ENCODE results near the gene WNT9B.
"Not testable (repeated sequence)": the region's sequence is repeated elsewhere in the genome, so short reads cannot be mapped to it uniquely, and the experiment has no call there.

Gene WNT9B

GRCh38 chr17:46821482-46822387, 29.6 kb upstream of the WNT9B start:
- DNase-seq (ENCODE audit: low read depth) = no peak

DNA sequence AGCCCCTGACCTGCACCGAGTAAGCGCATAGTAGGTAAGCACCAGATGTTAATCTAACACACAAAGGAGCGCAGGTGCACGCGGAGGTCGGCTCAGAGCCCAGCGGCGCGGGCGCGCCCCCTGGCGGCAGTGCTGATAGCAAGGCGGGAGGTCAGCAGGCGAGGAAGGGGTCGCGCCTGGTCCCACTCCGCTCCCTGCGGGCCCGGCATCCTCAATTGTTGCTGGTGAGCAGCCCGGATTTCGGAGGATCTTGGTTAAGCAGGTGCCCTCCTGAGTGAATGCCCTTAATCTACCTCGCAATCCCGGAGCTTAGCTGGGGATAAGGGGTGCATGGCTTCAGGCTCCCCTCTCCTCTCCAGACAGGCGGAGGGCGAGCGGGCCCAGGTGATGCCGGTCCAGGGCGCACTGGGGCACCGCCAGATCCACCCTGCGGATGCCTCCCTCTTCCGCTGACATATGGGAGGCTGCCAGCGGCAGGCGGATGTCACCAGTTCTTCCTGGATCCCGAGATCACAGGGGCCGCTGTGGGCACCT, 28.9 kb upstream of the WNT9B start:
- no peak for DNase-seq (ENCODE audit: low read depth)

DNA sequence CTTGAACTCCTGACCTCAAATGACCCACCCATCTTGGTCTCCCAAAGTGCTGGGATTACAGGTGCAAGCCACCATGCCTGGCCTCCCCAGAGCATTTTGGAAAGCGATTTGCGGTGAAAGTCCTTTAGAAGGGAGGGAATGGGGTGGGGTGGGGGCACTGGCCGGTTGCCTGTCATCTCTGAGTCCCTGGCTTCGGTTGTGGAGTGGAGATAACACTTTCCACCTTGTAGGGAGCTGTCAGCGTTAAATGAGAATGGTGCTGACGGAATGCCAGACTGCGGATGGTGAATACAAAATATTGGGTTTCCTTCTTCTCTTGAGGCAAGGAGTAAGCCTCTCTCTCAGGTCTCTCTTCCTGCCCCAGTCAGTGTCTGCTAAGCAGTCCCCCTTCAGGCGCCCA, 27.7 kb upstream of the WNT9B start:
- DNase-seq (ENCODE audit: low read depth) = no peak

- no peak for DNase-seq (ENCODE audit: low read depth)
Measured at GRCh38 chr17:46826116-46826515, 25.3 kb upstream of the WNT9B start.

GRCh38 chr17:46827274-46827673, 24.1 kb upstream of the WNT9B start:
- no peak for DNase-seq (ENCODE audit: low read depth)

DNA sequence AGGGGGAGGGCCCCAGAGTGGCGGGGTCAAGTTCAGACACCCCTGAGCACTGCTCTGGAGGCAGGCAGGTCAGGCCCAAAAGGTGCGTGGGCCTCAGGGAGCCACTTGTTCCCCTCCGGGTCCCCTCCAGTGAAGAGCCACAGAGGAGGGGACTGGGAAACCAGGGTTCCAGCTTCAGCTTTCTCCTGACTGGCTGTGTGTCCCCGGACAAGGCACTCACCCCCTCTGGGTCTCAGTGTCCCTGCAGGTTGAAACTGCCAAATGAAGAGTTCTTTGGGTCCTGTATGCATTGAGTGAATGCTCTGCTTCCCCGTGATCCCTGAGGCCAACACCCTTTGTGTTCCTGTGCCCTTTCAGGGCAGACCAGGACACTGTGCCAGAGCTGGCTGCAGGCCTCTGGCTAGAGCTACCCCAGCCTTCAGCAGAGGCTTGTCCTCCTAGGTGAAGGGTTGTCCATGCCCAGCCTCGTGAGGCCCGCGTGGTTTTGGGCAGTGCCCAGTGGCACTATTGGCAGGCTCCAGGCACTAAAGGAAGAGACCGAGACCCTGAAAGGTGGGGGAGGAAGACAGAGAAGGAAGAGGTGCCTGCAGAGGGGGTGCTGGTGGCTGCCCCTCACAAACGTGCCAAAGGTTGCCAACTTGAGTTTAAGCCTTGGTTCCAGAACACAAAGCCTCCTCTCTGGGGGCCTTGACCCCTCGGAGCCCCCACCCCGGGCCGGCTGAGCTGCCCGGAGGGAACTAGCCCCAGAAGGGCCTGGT, 19.6 kb upstream of the WNT9B start:
- DNase-seq (ENCODE audit: low read depth) = no peak

GRCh38 chr17:46832331-46832821, 19.0 kb upstream of the WNT9B start:
- no peak for DNase-seq (ENCODE audit: low read depth)

DNA sequence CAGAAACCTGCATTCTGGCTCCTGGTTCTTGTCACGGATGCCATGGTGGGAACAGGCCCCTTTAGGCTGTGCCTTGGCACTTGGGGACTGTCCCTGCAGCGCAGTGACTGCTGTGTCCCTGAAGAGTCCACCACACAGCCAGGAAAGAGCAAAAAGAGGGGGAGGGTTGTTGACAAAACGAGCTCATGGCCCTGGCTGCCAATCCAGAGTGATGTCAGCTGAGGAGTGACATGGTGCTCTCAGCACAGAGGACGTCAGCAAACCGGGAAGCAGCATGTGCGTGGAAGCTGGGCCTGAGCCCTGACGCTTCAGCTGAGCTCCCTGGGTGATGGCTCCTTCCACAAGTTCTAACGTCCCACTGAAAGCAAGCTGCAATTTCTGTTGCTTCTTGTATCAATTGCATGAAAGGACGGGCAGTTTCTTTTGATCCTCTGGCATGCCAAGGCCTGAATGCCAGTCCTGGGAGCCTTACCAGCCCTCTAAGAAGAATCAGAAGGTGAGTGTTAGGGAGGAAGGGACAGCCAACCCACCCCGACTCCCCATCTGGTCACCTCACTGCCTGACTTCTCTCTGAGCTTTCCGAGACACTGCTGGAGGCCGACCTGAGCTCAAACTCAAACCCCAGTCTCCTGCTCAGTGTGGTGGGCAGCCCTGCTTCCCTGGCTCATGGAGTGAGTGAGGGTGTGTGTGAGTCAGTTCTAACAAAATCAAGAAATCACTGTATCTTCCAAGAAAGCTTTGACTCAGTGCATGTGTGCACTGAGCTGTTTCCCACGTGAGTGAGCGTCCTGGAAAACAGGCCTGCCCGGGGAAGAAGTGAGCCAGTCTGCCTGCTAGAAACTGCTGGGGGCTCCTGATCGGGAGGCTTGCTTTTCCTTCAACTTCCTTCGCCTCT, 18.2 kb upstream of the WNT9B start:
- peak; percentile 55 for DNase-seq (ENCODE audit: low read depth)

DNA sequence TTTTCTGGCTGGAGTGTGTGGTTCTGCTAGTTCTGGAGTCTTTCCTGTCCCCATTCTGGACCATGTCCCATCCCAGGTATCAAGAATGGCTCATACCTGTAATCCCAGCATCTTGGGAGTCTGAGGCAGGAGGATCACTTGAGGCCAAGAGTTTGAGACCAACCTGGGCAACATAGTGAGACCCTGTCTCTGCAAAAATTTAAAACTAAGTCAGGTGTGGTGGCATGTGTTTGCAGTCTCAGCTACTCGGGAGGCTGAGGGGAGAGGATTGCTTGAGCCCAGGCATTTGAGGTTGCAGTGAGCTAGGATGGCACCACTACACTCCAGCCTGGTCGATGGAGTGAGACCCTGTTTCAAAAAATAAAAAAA, 17.6 kb upstream of the WNT9B start:
- no peak for DNase-seq (ENCODE audit: low read depth)

- DNase-seq (ENCODE audit: low read depth) = no peak
Measured at GRCh38 chr17:46834846-46835245, 16.5 kb upstream of the WNT9B start.

- DNase-seq (ENCODE audit: low read depth) = no peak
Measured at GRCh38 chr17:46836500-46836899, 14.9 kb upstream of the WNT9B start.

GRCh38 chr17:46837521-46837920, 13.9 kb upstream of the WNT9B start:
- no peak for DNase-seq (ENCODE audit: low read depth)

DNA sequence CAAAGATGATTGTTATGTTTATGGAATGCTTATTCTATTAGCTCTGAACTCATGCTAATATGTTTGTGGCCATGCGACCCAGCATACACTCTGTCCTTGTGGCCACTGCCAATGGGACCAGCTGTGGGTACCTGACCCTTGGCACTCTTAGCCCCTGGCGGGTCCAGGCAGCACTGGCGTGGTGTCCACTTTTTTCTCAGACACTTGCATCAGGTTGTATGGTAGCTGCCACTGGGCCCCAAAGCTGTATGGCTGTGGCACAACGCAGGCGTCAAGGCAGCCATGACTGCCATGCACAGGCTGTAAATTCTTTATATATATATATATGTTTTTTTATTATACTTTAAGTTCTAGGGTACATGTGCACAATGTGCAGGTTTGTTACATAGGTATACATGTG, 12.2 kb upstream of the WNT9B start:
- no peak for DNase-seq (ENCODE audit: low read depth)

DNA sequence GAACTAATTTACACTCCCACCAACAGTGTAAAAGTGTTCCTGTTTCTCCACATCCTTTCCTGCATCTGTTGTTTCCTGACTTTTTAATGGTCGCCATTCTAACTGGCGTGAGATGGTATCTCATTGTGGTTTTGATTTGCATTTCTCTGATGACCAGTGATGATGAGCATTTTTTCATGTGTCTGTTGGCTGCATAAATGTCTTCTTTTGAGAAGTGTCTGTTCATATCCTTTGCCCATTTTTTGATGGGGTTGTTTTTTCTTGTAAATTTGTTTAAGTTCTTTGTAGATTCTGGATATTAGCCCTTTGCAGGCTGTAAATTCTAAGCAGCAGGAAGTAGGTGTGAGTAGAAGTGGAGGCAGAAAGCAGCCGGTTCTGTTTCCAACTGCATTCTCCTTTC, 10.8 kb upstream of the WNT9B start:
- not testable (repeated sequence) for DNase-seq (ENCODE audit: low read depth)

- no peak for DNase-seq (ENCODE audit: low read depth)
Measured at GRCh38 chr17:46841561-46842379, 9.6 kb upstream of the WNT9B start.

DNA sequence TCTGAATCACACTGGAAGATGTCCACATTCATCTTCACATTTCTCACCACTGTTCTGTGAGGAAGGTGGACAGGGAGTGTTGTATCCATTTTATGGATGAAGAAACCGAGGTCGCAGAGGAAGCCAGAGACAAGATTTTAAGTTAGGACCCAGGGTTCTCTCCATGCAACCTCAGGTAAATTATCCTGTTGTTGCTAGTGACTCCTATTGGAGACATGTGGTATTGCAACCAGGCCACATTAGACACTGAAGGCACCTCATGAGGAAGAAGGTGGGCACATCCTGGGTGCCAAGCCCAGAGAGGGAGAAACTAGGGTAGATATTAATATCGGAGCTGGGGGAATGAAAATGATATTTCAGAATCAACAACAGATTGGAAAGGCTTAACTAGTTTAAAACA, 8.5 kb upstream of the WNT9B start:
- DNase-seq (ENCODE audit: low read depth) = no peak

GRCh38 chr17:46847204-46848191, 3.9 kb upstream of the WNT9B start:
- DNase-seq (ENCODE audit: low read depth) = no peak

DNA sequence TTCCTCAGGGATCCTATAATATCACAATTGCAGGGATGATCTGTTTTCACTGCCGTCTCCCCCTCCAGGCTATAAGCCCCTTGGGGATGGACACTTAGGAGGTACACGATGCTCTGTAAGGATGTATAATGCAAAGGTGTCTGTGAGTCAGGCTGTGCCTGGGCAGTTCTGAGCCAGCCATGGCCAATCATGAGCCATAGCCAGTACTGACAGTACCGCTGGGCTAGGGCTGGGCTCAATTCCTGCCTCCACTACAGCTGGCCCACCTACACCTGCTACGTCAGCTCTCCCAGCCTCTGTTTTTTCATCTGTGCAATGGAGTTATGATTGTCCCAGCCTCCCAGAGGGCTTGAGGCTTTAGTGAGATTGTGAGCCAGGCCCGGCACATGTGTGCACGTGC, 2.8 kb upstream of the WNT9B start:
- DNase-seq (ENCODE audit: low read depth) = no peak

DNA sequence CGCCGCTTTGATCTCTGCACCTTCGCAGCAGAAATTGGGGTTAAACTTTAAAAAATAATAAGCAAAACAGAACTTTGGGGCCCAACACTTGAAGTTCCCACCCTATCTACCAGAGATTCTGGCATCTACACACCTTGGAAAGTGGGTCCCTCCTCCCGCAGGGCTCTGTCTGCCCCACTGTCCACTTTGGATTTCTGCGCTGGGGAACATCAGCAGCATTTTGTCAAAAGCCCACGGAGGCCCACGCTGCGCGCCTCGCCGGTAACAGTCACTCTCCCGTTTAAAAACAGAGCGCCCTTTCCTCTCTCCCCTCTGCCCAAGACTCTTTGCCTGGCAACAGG, 725 bp upstream of the WNT9B start:
- DNase-seq (ENCODE audit: low read depth) = no peak

DNA sequence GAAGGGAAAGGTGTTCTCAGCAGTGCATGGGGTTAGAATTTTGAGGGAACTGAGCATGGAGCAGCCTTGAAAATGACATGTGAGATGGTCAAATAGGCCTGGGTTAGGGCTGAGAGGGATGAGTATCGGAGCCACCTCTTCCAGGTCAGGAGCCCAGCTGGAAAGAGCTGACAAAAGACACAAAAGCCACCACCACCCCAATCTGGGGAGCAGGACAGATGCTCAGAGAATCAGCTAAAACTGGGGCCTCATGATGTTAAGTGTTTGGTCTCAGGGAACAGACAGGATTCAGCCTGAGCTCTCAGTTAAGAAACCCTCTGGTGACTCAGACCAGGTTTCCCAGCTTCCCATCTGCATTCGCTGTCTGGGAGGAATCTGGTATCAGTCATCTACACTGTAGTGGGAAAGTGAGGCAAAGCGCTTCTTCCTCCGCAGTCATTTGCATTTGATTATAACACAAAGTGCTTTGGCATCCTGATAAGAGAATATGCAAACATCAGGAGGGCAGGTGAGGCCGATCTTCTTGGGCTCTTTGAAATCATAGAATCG, 2.6 kb downstream of the WNT9B start:
- DNase-seq (ENCODE audit: low read depth) = no peak
